Skeletal muscle cell (primary cell): ENCODE measurements around the gene PAK4.

Experiments
- DNase-seq: peaks from one replicate; pipeline ENCODE4 v3.0.0-alpha.2; 2010; ENCODE audit warnings: low read depth
- H3K4me3 ChIP-seq: 2 replicates; pipeline ENCODE4 v1.5.1; 2011; ENCODE audit warnings: low read depth, mild to moderate bottlenecking, control low read depth, low read length, moderate library complexity

Gene PAK4

GRCh38 chr19:39126312-39127187 lies 964 bp downstream of the PAK4 start:
- H3K4me3 ChIP-seq: peak overlapping the region; percentile 83
- no peak for DNase-seq

DNA sequence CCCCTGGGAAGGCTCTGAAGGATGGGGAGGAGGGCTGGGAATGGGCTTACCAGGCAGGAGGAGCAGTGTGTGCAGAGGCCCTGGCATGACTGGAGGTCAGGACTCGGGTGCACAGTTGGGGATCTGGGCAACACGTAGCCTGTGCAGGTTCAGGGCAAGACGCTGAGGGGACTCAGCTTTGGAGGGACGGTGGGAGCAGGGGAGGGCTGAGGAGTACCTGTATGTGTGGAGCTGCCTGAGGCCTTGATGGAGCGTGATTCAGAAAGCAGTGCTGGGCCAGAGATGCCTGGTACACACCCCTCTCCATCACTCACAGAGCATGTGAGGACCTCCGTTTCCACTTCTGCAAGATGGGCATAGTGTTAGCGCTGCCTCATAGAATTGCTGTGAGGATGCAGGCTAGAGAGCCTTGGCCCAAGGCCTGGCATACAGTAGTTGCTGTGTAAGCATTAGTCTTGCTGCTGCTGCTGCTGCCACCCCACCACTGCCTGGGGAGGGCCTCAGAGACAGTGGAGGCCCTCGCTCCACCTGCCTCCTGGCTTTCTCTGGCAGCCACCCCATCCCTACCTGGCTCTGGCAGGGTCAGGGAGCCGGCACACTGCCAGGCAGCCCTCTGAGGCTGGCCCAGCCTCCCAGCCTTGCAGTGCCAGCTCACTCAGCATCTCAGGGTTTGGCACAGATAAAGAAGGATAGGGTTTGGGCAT lies 2.4 kb downstream of the PAK4 start:
- no peak for DNase-seq
- no peak overlapping the region for H3K4me3 ChIP-seq

DNA sequence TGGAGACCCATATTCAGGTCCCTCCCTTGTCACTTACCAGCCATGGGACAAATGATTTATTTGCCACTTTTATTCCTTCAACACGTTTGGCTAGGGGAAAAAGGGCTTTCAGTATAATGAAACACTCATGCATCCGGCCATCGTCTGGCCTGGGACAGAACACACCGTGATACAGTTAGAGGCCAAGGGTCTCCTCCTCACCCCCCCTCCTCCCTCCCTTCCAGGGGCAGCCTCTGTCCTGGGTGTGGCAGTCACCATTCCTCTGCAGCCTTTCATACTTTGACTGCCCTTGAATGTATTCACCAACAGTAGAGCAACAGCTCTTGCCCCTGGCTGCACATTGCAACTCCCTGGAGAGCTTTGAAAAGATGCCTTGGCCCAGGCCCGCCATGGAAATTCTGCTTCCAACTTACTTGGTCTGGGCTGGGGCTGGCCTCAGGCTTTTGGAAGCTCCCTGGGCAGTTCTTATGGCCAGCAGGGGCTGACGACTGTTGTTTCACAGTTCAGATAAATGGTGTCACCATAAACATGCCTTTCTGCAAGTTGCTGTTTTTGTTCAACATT lies 3.0 kb downstream of the PAK4 start:
- no peak overlapping the region for H3K4me3 ChIP-seq
- no peak for DNase-seq

DNA sequence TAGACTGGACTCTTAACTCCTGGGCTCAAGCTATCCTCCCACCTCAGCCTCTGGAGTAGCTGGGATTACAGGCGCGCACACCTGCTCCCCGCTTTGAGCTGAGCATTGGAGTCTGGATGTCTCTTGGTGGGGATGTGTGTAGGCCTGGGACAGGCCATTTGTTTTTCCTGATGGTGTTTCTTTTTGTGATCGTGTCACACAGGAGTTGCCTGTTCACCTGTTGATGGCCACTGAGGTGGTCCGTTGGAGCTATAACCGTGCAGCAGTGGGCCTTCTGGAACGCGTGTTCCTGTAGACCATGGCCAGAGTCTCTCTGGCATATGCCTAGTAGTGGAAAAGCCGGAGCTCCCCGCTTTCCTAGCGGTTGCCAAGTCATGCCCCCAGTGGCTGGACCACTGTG lies 3.5 kb downstream of the PAK4 start:
- no peak overlapping the region for H3K4me3 ChIP-seq
- no peak for DNase-seq

GRCh38 chr19:39130337-39131254 lies 5.0 kb downstream of the PAK4 start:
- no peak for DNase-seq
- H3K4me3 ChIP-seq: no peak overlapping the region

GRCh38 chr19:39131255-39131755 lies 5.7 kb downstream of the PAK4 start:
- no peak overlapping the region for H3K4me3 ChIP-seq
- DNase-seq: no peak

DNA sequence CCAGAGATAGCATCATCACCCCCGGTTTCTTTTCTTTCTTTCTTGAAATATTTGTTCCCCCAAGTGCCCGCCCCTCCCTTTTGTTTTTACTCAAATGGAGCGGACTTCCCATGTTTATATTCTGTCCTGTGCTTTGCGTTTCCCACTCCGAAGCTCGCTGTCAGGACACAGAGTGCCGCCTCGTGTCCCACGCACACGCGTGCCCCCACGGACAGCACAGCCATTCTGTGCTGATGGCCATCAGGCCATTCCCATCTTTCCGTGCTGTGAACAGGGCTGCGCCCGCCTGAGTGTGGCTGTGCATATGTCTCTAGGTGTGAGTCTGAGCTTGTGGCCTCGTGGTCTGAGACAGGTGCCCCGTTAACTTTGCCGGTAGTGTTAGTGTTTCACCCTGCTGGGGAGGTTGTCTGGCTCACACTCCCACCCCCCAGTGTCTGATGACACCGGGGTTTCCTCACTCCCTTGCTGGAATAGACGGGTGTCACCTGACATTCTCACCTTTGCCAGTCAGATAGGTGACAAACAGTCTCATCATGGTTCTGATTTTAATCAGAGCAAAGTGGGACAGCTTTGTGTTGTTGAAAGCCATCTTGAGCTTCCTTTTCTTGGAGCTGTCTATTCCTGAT lies 6.9 kb downstream of the PAK4 start:
- H3K4me3 ChIP-seq: no peak overlapping the region

DNA sequence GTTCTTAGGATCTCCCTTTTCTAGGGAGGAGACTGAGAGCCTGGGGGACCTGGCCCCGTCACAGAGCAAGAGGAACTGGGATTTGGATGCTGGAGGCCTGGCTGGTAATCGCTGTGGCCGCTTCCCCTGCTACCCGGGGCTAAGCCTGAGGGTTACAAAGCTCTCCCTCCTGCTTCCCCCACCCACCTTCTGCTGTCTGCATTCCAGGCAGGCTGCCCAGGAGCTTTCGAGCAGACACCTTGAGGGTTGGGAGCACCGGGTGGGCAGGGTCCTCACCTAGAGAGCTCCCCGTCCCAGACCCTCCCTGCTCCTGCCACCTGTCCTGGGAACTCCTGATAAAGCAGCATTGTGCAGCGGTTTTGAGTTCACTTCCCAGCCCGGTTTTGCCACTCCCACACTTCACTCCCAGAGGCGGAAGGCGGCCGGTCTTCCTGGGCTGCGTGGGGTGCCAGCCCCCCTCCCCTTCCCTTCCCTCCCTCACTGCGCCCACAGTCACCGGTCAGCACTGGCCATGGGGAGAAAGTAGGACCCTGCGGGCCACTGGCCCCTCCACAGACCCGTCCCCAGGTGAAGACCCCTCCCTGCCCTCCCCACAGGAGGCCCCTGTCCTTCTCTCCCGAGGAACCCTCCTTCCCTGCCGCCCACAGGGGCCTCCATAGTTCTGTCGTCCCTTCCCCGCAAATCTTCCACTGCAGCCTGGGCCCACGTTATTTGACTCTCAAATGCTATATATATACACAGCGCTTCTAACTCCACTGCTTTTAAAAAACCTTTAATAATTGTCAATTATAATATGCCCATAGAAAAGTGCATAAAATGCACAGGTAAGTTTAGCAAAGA lies 8.1 kb downstream of the PAK4 start:
- no peak for DNase-seq
- no peak overlapping the region for H3K4me3 ChIP-seq

More for the DNA sequence above, 6.9 kb downstream of the PAK4 start:
- DNase-seq: no peak

- H3K4me3 ChIP-seq: no peak overlapping the region
- no peak for DNase-seq
These were observed 10.1 kb downstream of the PAK4 start for GRCh38 chr19:39135701-39136100.

GRCh38 chr19:39136225-39136940 lies 10.8 kb downstream of the PAK4 start:
- no peak for DNase-seq
- H3K4me3 ChIP-seq: no peak overlapping the region

DNA sequence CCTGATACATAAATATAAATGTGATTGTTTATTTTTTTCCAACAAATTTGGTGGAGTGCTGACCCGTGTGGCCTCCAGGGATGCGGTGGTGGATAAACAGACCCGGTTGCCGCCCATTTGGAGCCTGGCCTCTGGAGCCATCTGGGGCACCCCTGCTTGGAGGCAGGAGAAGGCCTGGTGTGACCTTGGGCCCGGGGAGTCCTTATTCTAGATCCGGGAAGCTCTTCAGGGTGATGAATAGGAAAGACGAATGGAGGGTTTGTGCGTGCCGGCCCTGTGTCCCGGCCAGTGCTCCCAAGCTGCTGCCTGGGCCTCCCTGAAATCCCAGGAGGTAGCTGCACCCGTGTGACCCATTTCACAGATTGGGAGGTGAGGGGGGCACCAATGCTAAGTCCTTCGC lies 11.5 kb downstream of the PAK4 start:
- no peak overlapping the region for H3K4me3 ChIP-seq
- no peak for DNase-seq

GRCh38 chr19:39138221-39139211 lies 12.9 kb downstream of the PAK4 start:
- DNase-seq: no peak

DNA sequence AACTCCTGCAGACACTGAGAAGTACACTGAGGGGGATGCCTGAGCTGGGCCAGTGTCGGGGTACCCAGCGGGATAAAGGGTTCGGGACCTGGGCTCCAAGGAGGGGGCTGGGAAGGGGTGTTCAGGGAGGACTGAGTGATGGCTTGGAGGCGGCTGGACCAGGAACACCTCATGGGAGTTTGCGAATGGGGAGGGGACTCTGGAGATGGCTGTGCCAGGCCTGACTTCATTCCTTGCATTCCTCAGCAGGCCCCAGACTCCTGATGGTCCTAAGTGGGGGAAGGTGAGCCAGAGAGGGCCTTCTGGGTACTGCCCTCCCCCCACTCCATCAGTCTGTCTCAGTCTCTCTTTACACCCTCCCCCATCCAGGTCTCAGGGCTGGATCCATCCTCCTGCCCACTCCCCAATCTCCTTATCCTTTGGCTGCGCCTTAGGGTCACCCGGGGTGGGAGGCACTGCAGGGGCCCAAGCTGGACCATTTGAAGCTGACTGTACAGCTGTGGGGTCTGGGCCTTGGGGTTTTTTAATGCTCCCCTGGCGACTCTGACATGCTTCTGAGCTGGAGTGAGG lies 13.8 kb downstream of the PAK4 start:
- no peak overlapping the region for H3K4me3 ChIP-seq

More at GRCh38 chr19:39138221-39139211, 12.9 kb downstream of the PAK4 start:
- H3K4me3 ChIP-seq: no peak overlapping the region

DNA sequence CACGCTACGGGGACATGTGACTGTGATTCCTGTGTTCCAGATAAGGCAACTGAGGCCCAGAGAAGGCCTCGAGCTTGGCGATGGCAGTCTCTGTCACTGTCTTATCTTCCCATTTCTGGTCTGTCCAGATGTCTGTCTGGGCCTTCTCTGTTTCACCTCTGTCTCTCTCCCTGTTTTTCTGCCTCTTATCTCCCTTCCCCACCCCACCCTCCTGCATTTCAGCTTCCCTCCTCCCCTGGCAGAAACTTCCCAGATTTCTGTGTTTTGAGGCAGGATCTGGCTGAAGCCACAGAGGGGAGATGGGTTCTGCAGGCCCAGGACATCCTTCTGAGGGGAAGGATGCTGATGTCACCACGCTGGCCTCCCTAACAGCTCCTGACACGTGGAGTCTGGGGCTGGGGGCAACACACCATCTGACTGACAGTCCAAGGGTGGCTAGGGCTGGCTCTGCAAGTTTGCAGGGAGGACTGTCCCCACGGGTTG lies 14.4 kb downstream of the PAK4 start:
- H3K4me3 ChIP-seq: no peak overlapping the region
- DNase-seq: no peak

More for the DNA sequence above, 13.8 kb downstream of the PAK4 start:
- DNase-seq: no peak

- no peak overlapping the region for H3K4me3 ChIP-seq
- no peak for DNase-seq
These were observed 15.0 kb downstream of the PAK4 start for GRCh38 chr19:39140594-39140993.

GRCh38 chr19:39141929-39142328 lies 16.3 kb downstream of the PAK4 start:
- DNase-seq: no peak

More at GRCh38 chr19:39141929-39142328, 16.3 kb downstream of the PAK4 start:
- H3K4me3 ChIP-seq: no peak overlapping the region
